HG03442 (cell line): ENCODE measurements around the gene C10orf95.
A peak's percentile ranks its signal among the peaks of the same experiment; 100 is the strongest.
"Not testable (repeated sequence)": the region's sequence is repeated elsewhere in the genome, so short reads cannot be mapped to it uniquely, and the experiment has no call there.

Source experiments
- ATAC-seq: cut with Tn5 transposase; IDR thresholded peaks from one replicate; pipeline ENCODE4 v1.9.1; 2021; ENCODE audit warnings: mild to moderate bottlenecking, moderate library complexity; ENCODE audit not compliant: unreplicated experiment

The C10orf95 gene

DNA sequence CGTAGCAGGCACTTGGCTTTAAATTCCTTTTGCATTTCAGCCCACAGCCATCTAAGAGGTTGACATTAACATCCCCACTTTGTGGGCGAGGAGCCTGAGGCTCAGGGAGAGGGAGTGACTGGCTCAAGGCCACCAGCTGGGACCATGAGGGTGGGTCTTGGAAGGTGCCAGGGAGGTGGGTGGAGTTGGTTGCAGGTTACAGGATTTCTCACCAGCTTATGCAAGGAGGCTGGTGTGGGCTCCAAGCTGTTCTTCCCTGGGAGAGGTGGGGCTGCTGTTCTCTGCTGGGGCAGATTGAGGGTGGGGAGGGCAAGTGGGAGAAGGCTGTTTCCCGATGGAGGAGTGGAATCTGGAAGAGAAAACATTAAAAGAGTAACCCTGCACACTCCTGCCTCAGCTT is 14.1 kb upstream of the C10orf95 start:
- no peak for ATAC-seq

DNA sequence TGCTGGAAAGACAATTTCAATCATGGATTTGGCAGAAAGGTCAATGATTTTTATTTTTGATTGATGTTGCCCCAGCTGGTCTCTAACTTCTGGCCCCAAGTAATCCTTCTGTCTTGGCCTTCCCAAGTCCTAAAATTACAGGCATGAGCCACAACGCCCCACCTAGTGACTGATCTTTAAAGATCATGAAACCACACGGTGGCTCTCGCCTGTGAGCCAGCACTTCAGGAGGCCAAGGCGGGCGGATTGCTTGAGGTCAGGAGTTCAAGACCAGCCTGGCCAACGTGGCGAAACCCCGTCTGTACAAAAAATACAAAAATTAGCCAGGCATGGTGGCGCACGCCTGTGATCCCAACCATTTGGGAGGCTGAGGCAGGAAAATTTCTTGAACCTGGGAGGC is 12.6 kb upstream of the C10orf95 start:
- no peak for ATAC-seq

DNA sequence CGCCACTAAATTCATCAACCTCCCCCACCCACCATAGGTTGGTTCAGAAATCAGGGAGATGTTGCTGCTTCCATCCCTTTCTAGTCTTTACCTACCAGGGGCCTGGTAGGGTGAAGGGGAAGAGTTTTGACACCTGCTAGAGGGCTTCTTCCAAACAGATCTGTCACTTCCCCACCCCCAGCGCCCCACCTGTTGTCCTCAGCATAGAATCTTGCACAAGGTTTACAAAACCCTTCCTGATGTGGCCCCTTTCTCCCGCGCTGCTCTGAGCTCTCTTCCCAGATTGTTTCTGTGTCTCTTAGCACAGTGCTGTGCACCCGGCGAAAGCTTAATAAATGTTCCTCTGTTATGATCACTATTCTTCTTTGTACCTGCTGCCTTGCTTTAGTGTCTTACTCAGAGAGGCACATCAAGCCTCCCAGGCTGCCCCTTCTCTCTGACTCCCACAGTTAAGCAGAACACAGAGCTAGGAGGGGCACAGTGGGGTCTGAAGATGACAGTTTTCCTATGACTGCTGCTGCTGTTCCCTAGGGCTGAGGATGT is 11.2 kb upstream of the C10orf95 start:
- ATAC-seq, result no peak

DNA sequence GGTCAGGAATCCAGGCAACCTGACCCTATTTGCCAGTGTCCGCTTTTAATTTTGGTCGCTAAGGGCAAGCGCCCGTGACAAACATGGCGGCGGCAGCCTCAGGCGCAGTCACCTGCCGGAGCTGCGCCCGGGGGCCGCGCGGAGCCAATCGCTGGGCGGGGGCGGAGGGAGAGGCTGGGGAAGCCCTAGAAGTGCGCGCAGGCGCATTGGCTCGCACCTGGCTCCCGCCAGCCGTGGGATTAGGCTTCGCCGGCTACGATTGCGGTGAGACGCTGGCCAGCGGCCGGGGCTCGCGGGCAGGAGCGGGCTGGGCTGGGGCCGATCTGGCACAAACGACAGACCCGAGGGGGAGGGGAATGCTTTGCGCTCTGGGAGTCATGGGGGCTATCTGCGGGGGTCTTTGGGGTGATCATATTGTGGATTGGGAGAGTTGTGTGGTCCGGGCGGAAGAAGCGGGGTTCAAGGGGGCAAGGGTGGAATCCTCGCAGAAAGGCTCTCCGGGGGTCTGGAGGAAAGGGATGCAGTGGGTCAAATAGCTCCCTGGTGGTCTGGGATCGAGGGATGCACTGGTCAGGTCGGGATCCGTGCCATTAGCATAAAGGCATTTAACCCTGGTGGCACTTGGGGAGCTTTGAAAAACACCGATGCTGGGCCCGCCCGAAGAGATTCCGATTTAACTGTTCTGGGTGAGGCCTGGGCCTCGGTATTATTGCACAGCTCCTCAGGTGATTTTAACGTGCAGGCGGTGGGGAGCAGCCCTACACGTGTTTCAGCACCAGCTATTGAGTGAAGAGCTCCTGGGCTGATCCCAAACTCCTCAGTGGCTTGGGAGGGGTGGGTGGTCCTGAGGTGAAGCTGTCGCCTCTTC is 10.1 kb upstream of the C10orf95 start:
- peak; percentile 82 for ATAC-seq

DNA sequence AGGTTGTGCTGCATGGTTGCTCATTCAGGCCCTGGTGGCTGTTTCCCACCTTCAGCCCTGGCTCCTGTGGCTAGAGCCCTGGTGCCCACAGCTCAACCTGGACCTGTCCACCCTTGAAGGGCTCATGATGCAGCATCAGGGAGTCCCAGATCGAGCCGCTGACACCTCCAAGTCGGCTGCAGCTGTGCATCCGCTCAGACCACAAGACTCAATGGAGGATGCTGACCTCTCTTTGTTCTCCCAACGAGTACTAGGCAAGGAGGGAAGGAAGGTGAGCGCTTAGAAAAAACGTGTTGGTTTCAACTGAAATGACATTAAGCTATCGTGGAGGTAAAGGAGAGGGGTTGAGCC is 9.5 kb upstream of the C10orf95 start:
- ATAC-seq, result peak; percentile 22

DNA sequence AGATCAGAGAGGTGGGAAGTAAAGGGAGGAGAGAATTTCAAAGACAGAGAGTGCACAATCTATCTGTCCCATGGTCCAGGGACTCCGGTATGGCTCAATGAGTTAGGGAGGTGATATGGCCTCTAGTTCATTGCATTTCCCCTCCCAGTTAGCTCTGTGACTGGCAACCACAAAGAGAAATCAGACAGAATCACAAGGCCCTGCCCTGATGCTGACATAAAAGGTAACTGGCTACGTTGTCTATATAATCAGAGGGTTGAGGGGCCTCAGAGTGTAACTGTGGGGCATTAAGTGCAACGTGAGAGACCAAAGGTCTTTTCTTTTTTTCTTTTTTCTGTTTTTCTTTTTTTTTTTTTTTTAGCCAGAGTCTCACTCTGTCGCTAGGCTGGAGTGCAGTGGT is 7.3 kb upstream of the C10orf95 start:
- ATAC-seq, result no peak

DNA sequence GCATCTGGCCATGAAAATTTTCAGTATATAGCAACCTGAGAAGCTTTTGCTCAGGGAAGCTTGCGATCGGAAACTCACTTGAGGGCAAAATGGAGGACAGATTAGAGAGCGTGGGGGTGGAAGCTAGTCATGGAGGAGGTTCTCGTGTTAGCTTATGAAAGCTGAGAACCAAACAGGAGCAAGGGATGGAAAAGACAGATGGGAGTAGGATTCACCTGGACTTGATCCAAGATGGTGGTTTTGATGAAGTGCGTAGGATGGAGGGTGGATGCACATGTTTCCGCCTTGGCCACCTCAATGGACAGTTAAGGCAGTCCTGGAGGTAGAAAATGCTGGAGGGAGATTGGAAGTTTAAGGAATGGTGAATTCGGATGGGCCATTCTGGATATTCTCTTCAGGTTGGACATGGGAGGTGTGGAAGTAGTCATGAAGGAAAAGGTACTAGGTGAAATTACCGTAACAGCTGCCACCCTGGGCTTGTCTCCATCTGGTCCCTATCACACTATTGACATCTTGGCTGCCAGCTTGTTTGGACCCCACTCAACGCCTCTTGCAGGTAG is 6.3 kb upstream of the C10orf95 start:
- no peak for ATAC-seq

DNA sequence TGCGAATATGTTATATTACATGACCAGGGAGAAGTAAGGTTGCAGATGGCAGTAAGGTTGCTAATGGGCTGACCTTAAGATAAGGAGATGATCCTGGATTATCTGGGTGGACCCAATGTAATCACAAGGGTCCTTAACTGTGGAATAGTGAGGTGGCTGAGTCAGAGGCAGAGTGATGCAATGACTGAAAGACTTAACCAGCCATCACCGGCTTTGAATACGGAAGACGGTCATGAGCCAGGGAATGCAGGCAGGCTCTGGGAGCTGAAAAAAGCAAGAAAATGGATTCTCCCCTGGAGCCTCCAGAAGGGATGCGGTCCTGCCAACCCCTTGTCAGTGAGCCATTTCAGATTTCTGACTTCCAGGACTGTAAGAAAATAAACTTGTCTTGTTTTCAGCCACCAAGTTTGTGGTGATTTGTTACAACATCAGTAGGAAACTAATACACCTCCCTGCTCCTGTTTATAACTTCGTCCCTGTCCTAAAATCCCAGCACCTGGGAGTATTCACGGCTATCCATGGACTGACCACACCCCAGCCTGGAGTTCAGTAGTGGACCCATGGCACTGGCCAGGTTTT is 4.6 kb upstream of the C10orf95 start:
- no peak for ATAC-seq

DNA sequence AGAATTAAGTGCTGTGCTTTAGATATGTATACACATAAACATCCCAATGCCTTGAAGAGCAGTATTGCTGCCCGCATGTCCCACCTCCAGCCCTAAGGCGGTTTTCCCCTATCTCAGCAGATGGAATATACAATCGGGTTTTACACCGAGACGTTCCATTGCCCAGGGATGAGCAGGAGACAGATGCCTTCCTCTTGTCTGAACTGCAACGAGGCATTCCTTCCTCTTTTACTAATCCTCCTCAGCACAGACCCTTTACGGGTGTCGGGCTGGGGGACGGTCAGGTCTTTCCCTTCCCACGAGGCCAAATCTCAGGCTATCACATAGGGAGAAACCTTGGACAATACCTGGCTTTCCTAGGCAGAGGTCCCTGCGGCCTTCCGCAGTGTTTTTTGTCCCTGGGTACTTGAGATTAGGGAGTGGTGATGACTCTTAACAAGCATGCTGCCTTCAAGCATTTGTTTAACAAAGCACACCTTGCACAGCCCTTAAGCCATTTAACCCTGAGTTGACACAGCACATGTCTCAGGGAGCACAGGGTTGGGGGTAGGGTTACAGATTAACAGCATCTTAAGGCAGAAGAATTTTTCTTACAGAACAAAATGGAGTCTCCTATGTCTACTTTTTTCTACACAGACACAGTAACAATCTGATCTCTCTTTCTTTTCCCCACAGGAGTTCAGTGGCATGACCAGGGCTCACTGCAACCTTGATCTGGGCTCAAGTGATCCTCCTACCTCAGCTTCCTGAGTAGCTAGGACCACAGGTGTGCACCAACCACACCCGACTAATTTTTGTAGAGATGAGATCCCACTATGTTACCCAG is 3.5 kb upstream of the C10orf95 start:
- ATAC-seq, result not testable (repeated sequence)

DNA sequence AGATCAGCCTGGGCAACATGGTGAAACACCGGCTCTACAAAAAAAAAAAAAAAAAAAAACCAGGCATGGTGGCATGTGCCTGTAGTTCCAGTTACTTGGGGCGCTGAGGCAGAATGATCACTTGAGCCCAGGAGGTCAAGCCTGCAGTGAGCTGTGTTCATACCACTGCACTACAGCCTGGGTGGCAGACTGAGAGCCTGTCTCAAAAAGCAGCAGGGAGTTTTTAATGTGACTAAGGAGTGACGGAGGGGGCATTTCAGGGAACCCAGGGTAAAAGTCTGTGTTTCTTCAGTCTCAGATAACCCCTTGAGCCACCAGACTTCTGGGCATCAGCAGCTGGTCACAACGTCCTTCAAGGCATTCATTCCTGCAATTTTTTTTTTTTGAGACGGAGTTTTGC is 2.2 kb upstream of the C10orf95 start:
- no peak for ATAC-seq

DNA sequence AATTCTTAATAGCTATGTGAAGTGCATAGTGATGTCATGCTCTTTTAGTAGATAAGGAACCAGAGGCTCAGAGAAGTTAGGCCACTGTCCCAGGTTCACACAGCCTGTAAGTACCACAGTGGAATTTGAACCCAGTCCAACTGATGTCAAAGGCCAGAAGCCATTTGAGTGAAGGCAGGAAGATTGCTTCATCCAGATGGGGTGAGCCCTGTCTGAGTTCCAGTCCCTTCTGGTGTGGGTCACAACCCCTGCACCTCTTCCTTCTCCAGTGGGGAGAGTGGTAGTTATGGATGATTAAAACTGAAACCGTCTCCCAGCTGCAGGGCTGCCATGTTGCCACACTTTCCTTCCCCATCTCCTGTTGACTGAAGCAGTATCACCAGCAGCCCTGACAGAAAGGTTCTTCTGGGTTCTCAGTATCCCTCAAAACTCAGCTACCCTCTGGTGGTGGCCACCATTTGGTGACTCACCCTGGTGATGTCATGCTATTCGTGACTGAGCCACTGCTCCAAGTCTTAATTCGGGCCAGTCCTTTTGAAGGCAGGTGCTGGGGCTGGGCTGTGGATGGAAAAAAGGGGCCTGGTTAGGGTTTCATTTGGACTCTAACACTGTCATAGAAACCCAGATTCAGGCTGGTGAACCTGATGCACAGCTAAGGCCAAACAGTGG is 1.5 kb upstream of the C10orf95 start:
- ATAC-seq, result no peak

DNA sequence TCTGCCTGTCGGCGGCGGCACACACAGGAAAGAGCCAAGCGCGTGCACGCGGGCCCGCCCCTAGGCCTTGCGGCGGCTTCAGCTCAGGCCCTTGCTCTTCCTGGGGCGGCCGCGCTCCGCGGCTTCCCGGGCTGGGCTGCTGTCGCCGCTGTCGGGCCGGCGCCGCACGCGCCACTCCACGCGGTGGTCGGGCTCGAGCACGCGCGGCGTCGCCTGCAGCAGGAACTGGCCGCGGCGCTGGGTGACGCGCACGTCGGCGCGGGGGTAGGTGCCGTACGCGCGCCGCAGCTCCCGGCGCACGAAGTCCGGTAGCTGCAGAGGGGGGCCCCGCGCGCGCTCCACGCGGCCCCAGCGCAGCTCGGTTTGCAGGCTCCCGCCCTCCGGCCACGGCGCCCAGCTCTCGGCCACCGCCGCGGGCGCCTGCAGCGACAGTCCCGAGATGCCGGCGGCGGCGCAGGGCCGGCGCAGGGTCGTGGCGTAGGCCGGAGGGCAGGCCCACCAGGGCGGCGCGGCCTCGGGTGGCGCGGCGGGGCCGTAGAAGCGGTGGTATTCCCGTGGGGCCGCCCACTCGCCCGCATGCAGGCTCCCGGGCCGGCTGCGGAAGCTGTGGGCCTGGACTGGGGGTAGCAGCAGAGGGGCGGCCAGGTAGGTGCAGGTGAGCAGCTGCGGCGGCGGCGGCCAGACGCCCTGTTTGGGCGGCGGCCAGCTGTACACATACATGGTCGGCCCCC is 804 bp downstream of the C10orf95 start:
- peak; percentile 68 for ATAC-seq

DNA sequence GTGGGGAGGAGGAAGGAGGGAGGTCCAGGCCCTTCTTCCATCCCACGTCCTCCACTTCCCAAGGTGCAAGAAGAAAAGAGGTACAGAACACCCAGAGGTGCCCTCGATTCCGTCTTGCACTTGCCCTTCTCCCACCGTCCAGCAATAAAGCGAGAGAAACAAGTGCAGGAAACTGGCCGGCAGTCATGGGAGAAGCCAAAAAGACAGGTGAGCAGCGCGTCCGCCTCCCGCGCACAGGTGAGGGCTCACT is 1.3 kb downstream of the C10orf95 start:
- ATAC-seq, result no peak

DNA sequence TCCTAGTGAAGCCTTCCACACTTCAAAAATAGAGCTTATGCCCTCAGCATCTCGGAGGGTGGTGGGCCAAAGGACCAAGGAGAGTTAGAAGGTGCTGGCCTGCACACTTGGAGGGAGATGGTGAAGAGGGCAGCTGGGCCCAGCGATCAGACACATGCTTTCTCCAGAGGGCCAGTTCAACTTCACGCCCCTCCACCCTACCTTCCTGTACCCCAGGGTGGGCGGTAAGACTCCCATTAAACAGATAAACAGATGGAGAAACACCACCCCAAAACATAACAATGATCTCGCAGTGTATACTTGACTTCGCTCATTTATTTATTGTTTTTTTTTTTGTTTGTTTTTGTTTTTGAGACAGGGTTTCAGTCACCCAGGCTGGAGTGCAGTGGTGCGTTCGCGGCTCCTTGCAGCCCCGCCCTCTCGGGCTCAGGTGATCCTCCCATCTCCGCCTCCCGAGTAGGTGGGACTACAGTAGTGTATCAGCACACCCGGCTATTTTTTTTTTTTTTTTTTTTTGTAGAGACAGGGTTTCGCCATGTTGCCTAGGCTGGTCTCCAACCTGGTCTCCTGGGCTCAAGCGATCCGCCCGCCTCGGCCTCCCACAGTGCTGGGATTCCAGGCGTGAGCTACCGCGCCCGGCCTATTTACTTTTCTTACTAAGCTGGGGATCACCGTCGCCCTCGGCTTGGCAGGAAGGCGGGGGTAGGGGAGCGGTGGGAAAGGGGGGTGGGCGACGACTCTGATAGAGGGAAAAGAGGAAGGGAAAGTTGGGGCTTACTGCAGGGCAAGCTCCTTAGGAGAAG is 1.8 kb downstream of the C10orf95 start:
- ATAC-seq, result peak; percentile 37

DNA sequence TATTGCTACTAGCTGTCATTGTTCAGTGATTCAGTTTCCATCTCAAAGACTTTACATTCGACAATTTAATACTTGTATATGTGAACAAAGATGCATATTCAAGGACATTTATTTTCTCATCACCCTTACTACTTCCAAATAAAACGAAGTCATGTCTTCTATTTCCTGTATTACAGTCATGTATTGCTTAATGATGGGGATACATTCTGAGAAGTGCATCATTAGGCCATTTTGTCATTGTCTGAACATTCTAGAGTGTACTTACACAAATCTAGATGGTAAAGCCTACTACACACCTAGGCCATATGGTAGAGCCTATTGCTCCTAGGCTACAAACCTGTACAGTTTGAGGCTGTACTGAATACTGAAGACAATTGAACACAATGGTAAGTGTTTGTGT is 6.5 kb downstream of the C10orf95 start:
- ATAC-seq, result no peak

DNA sequence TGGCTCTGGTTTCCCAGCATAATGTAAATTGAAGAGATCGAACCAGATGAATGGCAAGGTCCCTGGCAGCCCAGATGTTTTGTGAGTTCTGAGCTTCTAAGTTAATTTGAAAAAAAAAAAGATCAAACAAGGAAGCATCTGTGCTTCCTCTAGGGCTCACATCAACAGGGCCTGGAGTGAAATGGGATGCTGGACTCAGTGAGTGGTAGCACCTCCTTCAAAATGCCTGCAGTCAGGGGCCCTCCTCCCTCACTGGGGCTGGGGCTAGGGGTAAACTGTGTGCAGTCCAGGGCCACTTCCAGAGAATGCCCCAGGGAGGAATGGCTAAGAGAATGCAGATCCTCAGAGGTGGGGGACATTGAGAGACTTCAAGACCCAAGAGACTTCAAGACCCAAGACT is 13.0 kb downstream of the C10orf95 start:
- ATAC-seq, result no peak

DNA sequence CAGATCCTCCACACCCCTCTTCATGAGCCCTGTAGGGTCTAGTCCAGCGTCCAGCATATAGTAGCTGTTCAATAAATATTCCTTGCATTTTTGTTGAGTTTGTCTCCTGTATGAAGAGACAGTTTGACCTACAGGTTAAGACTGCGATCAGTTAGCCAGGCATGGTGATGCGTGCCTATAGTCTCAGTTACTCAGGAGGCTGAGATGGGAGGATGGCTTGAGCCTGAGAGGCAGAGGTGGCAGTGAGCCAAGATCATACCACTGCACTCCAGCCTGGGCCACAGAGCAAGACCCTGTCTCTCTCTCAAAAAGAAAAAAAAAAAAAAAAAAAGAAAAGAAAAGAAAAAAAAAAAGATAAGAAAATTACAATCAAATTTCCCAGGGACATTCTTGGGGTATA is 13.8 kb downstream of the C10orf95 start:
- ATAC-seq, result no peak

DNA sequence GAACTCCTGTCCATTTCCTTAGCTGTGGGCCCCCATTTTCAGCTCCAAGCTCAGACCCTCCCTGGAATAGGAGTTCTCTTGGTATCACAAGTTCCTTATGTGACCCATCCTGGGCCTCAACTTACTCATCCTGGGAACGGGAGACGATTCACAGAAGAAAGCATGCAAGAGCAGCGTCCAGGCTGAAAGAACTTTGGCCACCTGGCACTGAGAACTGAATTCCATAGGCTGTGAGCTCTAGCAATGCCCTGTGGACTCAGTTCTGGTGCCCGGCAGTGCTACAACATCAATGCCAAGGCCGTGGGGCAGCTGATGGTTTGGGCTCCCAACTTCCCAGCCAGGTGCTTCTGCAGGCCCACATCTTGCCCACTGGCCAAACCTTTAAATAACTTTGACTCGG is 15.0 kb downstream of the C10orf95 start:
- ATAC-seq, result no peak

DNA sequence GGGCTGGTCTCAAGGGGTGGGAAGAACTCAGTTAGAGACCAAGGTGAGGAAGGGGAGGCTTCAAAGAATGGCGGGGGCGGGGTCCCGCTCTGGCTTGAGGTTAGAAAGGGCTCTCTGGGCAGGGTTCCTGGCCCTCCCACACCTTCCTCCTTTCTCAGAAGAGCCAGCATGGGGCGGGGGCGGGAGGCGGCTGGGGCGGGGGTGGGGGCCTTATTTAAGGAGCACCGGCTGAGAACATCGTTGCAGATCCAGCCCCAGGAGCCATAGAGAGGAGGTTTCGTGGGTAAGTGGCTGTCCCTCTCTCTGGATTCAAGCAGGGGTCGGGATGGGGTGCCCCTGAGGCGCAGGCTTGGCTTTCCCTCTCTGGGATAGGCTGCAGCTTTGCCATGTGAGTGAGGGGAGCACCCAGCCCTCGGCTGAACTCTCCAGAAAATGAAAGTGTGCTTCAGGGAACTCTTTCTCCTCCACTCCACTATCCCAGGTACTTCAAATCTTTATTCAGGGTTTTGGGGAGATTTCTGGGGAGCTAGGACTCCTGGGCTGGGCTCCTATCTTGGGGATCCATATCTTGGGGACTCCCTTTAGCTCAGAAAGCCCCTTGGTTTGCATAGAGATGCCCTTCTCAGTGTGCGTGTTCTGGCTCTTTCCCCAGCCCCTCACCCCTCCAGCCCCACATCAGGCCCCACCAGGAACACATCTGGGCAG is 15.7 kb downstream of the C10orf95 start:
- ATAC-seq, result no peak
